HG02884 (cell line): ENCODE data around the gene RANBP1.

Experiments used
- ATAC-seq: cut with Tn5 transposase; IDR thresholded peaks from one replicate; pipeline ENCODE4 v1.9.1; 2021; ENCODE audit warnings: mild to moderate bottlenecking, moderate library complexity; ENCODE audit not compliant: unreplicated experiment

RANBP1 gene

DNA sequence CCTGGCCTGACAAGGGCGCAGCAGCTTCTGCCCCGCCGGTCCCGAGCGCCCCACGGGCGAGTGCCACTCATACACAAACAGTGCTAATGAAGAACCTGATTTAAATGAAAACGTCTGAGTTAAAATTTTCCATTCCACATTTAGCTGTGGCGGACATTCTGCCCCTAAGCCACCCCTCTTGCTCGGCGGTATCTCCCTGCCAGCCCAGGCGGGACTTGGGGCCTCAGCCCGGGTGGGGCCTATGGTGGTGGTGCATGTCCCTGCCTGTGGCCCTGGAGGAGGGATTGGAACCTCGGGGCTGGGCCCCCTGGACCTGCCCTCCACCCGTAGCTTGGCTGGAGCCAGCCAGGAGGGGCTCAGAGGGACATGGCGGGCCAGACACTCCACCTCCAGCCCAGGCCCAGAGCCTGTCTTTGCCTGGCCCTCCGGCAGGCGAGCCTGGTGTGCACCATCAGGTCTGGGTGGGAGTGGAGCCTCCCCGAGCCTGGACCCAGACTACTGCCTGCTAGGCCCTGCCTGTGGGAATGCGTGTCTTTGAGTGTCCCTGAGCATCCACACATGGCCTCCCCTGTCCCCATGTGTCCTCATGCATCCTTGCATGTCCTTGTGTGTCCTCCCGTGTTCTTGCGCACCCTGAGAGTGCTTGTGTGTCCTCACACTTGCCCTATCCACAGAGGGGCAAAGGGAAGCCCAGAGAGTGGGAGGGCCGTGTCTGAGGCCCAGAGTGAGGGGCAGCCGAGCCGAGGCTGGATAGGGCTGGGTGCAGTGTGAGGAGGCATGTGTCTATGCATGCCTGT, 20.1 kb downstream of the RANBP1 start:
- no peak for ATAC-seq

DNA sequence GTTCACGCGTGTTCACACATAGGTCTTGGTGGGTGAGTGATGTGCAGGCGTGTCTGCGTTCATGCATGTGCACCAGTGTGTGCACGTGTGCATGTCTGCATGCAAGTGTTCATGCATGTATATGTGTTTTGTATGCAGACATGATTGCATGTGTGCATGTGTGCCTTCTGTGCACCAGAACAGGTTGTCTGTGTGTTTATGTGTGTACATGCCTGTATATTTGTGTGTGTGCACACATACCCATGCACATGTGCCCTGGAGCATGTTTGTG, 20.6 kb downstream of the RANBP1 start:
- no peak for ATAC-seq

DNA sequence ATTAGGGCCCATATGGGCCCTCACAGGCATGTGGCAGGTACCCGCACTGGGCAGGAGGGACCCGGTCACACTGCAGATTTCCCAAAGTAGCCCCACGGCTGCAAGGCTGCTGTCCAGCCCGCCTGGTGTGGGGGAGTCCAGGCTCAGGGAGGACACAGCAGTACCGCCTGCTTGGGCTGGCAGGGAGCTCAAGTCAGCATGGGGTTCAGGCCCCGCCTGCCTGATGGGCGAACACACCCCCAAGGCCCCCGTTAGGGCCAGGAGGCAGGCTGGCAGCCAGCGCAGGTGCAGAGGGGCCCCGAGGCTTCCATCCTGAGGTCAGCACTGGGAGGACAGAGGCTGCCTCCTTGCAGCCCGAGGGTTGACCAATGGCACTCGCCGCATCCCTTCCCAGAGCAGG, 21.2 kb downstream of the RANBP1 start:
- no peak for ATAC-seq

- no peak for ATAC-seq
Observed at GRCh38 chr22:20137671-20138416, 21.9 kb downstream of the RANBP1 start.

- no peak for ATAC-seq
Observed at GRCh38 chr22:20138417-20138738, 22.5 kb downstream of the RANBP1 start.

GRCh38 chr22:20138868-20139267, 23.0 kb downstream of the RANBP1 start:
- no peak for ATAC-seq

DNA sequence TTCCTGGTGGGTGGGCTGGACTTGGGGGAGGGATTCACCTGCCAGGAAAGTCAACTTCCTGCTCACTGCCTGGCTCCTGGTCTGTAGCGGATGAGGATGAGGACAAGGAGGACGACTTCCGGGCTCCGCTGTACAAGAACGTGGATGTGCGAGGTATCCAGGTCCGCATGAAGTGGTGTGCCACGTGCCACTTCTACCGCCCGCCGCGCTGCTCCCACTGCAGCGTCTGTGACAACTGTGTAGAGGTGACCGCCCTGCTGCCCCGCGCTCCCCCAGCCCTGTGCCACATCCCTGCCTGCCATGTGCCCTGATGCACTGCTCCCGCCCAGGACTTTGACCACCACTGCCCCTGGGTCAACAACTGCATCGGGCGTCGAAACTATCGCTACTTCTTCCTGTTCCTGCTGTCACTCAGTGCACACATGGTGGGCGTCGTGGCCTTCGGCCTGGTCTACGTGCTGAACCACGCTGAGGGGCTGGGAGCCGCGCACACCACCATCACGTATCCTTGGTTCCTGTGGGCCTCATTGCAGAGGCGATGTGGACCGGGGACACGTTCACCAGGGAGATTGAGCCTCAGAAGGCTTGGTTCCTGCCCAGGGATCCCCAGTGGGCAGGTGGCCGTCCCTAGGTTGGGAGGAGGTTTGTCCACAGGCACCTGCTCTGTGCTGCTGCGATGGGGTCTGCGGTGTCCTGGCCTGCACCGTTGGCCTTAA, 23.6 kb downstream of the RANBP1 start:
- no peak for ATAC-seq

- ATAC-seq = no peak
Observed at GRCh38 chr22:20140107-20140445, 24.2 kb downstream of the RANBP1 start.

GRCh38 chr22:20140521-20140964, 24.6 kb downstream of the RANBP1 start:
- no peak for ATAC-seq

GRCh38 chr22:20141186-20142077, 25.5 kb downstream of the RANBP1 start:
- no peak for ATAC-seq

DNA sequence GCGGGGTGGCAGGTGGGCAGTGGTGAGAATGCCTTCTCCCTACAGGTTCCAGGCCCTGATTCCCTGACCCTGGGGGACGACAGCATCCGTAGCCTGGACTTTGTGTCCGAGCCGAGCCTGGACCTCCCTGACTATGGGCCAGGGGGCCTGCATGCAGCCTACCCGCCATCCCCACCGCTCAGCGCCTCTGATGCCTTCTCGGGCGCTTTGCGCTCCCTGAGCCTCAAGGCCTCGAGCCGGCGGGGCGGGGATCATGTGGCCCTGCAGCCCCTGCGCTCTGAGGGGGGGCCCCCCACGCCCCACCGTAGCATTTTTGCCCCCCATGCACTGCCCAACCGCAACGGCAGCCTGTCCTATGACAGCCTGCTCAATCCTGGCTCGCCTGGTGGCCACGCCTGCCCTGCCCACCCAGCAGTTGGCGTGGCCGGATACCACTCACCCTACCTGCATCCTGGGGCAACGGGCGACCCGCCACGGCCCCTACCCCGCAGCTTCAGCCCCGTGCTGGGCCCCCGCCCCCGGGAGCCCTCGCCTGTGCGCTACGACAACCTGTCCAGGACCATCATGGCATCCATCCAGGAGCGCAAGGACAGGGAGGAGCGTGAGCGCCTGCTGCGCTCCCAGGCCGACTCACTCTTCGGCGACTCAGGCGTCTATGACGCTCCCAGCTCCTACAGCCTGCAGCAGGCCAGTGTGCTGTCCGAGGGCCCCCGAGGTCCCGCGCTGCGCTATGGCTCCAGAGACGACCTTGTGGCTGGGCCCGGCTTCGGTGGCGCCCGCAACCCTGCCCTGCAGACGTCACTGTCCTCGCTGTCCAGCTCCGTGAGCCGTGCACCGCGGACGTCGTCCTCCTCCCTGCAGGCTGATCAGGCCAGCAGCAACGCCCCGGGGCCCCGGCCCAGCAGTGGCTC, 27.1 kb downstream of the RANBP1 start:
- no peak for ATAC-seq

GRCh38 chr22:20143883-20144665, 28.2 kb downstream of the RANBP1 start:
- no peak for ATAC-seq

DNA sequence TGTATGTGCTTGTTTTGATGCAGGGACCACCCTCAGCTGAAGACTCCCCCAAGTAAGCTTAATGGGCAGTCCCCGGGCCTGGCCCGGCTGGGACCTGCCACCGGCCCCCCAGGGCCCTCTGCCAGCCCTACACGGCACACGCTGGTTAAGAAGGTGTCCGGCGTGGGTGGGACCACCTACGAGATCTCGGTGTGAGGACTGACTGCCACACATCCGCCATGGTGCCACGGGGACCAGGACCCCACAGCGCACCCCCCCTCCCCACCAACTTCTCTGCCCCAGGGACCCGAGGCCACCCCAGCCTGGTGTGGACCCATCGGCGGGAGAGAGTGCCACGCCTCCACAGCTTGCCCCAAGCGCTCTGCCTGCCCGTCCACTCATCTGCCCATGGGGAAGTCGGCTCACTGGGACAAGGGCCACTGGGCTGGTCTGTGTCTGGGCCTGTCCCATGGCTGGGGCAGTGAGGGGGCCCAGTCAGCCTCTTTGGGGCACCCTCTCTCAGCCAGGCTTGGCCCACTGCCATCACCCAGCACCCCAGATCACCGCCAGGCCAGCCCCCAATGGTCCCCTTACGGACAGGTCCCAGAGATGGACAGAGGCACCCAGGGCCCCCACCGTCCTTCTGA, 29.4 kb downstream of the RANBP1 start:
- ATAC-seq = no peak

DNA sequence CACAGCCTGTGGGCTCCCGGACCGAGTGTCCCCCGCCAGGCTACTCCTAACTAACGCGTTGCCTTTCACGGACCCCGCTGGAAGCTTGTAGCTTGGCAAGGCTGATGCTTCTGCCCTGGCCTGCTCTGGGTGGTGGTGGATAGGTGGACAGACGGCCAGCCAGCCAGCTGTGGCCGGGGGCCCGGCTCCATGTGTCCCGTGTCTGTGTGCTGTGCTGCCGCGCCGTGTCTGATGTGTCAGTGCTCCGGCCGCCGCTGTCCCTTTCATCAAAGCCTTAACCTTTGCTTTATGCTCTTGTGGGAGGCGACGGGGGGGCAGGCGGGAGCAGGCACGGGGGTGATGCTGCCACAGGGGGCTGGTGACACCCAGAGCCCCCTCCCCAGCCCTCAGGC, 29.9 kb downstream of the RANBP1 start:
- no peak for ATAC-seq

- no peak for ATAC-seq
Observed at GRCh38 chr22:20146777-20147176, 30.9 kb downstream of the RANBP1 start.

DNA sequence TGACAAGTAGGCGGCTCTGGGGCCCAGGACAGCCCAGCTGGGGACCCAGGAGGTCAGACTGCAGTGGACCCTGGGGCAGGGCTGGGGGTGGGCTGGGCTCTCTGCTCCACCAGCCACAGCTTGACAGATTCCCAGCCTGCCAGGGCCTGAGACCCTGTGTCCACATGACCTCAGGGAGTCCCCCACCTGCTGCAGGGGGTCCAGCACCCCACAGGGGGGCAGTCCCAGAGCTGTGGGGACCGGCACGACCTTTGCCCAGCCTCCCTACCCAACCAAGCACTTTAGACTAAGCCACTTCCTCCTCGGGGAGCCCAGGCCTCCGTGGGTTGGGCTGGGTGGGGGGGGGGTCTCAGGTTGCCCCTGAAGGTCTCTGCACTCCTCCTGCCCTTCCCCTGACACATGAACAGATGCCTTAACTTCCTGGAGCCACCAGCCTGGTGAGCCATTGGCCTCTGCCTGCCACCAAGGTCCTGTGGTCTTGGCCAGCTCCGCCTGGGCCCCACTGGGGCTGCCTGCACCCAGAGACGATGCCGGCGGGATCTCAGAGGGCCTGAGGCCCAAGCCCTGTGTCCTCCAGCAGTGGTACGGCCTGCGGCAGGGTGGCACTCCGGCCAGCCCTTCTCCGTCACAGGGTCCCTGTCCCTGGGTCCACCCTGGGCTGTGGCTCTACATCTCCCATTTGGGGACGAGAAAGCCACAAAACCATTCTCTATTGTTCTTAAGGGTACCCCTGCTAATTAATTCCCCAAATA, 31.5 kb downstream of the RANBP1 start:
- ATAC-seq = no peak

DNA sequence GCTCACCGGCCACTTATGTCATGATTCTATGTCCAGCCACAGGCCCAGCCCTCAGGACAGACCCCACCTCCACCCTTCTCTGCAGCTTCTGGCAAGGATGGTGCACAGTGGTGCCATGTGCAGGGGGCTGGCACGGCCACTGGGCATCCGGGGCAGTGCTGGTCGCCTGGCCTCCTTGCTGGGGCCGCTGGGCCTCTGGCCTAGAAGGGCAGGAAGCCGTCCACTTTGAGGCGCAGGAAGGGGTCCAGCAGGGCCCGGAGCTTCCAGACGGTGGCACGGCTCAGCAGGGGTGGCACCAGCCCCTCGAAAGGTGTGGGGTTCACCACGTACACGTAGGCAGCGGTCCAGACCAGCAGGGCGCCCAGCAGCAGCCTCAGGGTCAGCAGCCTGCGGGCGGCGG, 32.5 kb downstream of the RANBP1 start:
- no peak for ATAC-seq
